ENCODE results near the gene PKDCC. TPM values are rescaled to one million over a fixed set of nuclear protein-coding genes. Genes with fewer than 3 reads are reported as not detected.

PKDCC gene
- total RNA-seq, 1 experiment from 2014 or later, result 82.2 TPM

DNA sequence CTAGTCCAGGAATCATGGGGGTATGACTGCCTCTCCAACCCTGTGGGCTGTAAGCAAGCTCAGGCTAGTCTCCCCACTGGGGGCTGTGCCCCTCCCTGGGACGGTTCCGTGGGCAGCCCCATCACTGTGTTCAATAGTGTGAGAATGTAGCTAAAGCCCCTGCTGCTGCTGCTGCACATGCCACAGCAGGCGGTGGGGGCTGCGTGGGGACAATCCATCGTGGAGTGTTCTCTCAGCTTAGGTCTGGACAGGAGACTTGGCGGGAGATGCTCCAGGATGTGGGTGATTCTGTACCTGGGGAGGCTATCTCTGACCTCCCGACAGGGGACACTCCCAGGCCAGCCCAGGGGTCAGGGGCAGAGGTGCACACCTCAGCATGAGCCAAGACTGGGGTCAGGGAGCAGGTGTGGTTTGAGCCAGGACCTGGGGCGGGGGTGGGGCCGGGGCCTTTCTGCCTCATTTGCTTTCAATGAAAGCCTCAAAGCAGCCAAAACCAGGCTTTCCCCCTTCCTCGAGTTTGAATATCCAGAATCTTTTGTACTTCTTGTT, 10.2 kb downstream of the PKDCC start:
- ChIA-PET CTCF (no interaction called here), POLR2A (ENCODE audit: low non-redundant PET) (interaction anchor here (0.9 kb wide), 1 partner anchor 15 kb away, joined by 3 read pairs; no protein-coding TSS in a partner anchor)
- no TSS peak for BruUV-seq (replicated peaks)
- Histone ChIP-seq H3K4me1 (ENCODE audit: insufficient read depth, low read length, poor library complexity, severe bottlenecking) (peaks cover 33% of the 10 kb centered on the region), H3K36me3 (ENCODE audit: insufficient read depth, low read length, poor library complexity, severe bottlenecking) (peaks cover 68% of the 10 kb centered on the region), H3K9me3 (ENCODE audit: low read depth, low read length, poor library complexity, severe bottlenecking) (no peaks in the 10 kb centered on the region), H3K27ac (ENCODE audit: low read depth, low read length, poor library complexity, severe bottlenecking) (no peak overlapping the region), H3K4me3 (ENCODE audit: low read depth, low read length, poor library complexity, severe bottlenecking) (no peak overlapping the region), H3K27me3 (replicated peaks; ENCODE audit: insufficient read depth, low read depth, low read length, poor library complexity) (no peaks in the 10 kb centered on the region)
- TF ChIP-seq CTCF (conservative IDR thresholded peaks at IDR 0.05; ENCODE audit: low read depth, low read length), result no peak
- no peak for TF ChIP-seq EZH2 (IDR thresholded peaks at IDR 0.05; ENCODE audit: borderline replicate concordance, low read depth, low read length, poor library complexity, severe bottlenecking)
- intact Hi-C loops (cut with micrococcal nuclease; ENCODE audit: unreplicated experiment), result no loop called here
- DNase-seq (ENCODE audit: low spot score), result no peak

- peaks cover 54% of the 10 kb centered on the region for H3K36me3 ChIP-seq (ENCODE audit: insufficient read depth, low read length, poor library complexity, severe bottlenecking)
- DNase-seq (ENCODE audit: low spot score), result no peak
- peak overlapping the region; percentile 74 for H3K27ac ChIP-seq (ENCODE audit: low read depth, low read length, poor library complexity, severe bottlenecking)
- H3K4me1 ChIP-seq (ENCODE audit: insufficient read depth, low read length, poor library complexity, severe bottlenecking), result peaks cover 31% of the 10 kb centered on the region
- no TSS peak for BruUV-seq (replicated peaks)
- intact Hi-C loops (cut with micrococcal nuclease; ENCODE audit: unreplicated experiment), result no loop called here
- no peaks in the 10 kb centered on the region for H3K9me3 ChIP-seq (ENCODE audit: low read depth, low read length, poor library complexity, severe bottlenecking)
- CTCF ChIA-PET, result no interaction called here
- TF ChIP-seq EZH2 (IDR thresholded peaks at IDR 0.05; ENCODE audit: borderline replicate concordance, low read depth, low read length, poor library complexity, severe bottlenecking) (no peak), CTCF (conservative IDR thresholded peaks at IDR 0.05; ENCODE audit: low read depth, low read length) (no peak)
- POLR2A ChIA-PET (ENCODE audit: low non-redundant PET), result no interaction called here
- no peak overlapping the region for H3K4me3 ChIP-seq (ENCODE audit: low read depth, low read length, poor library complexity, severe bottlenecking)
- H3K27me3 ChIP-seq (replicated peaks; ENCODE audit: insufficient read depth, low read depth, low read length, poor library complexity), result no peaks in the 10 kb centered on the region
Measured at GRCh38 chr2:42059261-42059898, 11.6 kb downstream of the PKDCC start.

DNA sequence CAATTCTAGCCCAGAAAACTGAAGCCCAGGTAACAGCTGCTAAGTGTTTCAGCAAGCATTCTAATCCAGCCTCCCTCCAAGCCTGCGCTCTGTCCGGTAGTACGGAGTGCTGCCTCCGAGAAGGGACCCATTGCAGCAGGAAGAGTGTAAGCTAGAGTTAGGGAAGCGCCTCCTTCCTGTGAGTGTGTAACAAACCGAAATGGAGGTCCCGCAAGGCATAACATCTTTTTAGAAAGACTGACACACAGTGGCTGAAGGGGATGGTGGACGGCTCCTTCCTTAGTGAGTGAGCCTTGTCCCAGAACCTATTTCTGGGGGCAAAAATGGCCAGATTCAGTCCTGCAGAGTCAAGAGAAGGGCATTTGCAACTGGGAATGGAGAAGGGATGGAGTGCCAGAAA, 12.2 kb downstream of the PKDCC start:
- TF ChIP-seq CTCF (conservative IDR thresholded peaks at IDR 0.05; ENCODE audit: low read depth, low read length) (peak; percentile 14; the same call in 1 of the 2 replicates), EZH2 (IDR thresholded peaks at IDR 0.05; ENCODE audit: borderline replicate concordance, low read depth, low read length, poor library complexity, severe bottlenecking) (no peak)

More for the DNA sequence above, 12.2 kb downstream of the PKDCC start:
- ChIA-PET CTCF (no interaction called here), POLR2A (ENCODE audit: low non-redundant PET) (no interaction called here)
- Histone ChIP-seq H3K27ac (ENCODE audit: low read depth, low read length, poor library complexity, severe bottlenecking) (peak overlapping the region; percentile 74), H3K27me3 (replicated peaks; ENCODE audit: insufficient read depth, low read depth, low read length, poor library complexity) (no peaks in the 10 kb centered on the region), H3K9me3 (ENCODE audit: low read depth, low read length, poor library complexity, severe bottlenecking) (no peaks in the 10 kb centered on the region), H3K36me3 (ENCODE audit: insufficient read depth, low read length, poor library complexity, severe bottlenecking) (peaks cover 49% of the 10 kb centered on the region), H3K4me3 (ENCODE audit: low read depth, low read length, poor library complexity, severe bottlenecking) (no peak overlapping the region), H3K4me1 (ENCODE audit: insufficient read depth, low read length, poor library complexity, severe bottlenecking) (peaks cover 31% of the 10 kb centered on the region)
- intact Hi-C loops (cut with micrococcal nuclease; ENCODE audit: unreplicated experiment), result no loop called here
- DNase-seq (ENCODE audit: low spot score), result no peak
- BruUV-seq (replicated peaks), result no TSS peak
